Liver (tissue), 3 donors: ENCODE results near the gene CUX1.

Experiments
- RAD21 ChIP-seq, 2 donors: IDR thresholded peaks; 2 replicates each; pipeline ENCODE4 v1.6.1; 2016; ENCODE audit warnings: antibody characterized with exemption in 2 of 2, mild to moderate bottlenecking in 2 of 2
- TF ChIP-seq, protein P1 (sequence below): fragments of 150-350 bp; IDR thresholded peaks from 2 replicates; pipeline ENCODE4 v1.5.1; 2017; ENCODE audit warnings: improper control_type of control experiment, low read depth, low read length; ENCODE audit not compliant: missing input control
- donor health status: healthy.
- donor health status: healthy.

DNA sequence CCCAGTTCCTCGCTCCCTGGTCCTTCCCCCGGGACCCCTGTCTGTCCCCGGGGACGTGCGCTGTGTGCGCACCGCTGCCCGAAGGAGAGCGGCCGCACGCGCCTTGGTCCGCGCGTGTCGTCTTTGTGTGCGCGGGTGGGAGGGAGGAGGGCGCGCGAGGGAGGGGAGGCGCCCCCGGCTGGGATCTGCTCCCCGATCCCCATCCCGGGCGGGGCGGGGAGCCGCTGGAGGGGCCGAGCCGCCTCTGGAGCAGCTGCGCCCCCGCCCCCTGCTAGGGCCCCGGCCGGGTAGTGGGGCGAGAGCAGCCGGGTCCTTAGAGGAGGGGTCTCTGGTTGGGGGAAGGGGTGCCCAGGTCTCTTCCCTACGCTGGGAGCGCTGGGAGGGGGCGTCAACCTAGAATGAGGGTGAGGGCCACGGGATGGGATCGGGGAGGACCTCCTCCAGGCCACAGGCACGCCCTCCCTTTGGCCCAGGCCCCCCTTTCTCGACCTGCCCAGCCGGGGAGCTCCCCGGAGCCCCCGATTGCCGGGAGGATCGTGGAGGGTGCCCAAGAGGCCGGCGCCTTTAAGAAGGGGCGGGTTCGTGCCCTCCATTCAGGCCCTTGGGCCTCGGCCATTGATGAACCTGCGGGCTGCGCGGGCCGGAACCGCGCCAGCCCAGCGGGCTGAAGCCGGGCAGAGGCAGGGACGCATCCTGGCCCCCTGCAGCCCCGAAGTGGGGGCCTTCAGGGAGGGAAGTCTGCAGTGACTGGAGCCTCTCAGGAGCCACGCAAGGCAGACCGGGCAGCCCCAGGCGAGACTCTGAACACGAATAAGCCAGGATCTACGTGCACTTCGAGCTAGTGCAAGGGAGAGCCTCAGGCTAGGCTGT is 469.9 kb downstream of the CUX1 start:
- TF ChIP-seq, protein P1, sequence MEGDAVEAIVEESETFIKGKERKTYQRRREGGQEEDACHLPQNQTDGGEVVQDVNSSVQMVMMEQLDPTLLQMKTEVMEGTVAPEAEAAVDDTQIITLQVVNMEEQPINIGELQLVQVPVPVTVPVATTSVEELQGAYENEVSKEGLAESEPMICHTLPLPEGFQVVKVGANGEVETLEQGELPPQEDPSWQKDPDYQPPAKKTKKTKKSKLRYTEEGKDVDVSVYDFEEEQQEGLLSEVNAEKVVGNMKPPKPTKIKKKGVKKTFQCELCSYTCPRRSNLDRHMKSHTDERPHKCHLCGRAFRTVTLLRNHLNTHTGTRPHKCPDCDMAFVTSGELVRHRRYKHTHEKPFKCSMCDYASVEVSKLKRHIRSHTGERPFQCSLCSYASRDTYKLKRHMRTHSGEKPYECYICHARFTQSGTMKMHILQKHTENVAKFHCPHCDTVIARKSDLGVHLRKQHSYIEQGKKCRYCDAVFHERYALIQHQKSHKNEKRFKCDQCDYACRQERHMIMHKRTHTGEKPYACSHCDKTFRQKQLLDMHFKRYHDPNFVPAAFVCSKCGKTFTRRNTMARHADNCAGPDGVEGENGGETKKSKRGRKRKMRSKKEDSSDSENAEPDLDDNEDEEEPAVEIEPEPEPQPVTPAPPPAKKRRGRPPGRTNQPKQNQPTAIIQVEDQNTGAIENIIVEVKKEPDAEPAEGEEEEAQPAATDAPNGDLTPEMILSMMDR, result no peak
- TF ChIP-seq RAD21 (IDR thresholded peaks at IDR 0.05), result no peak
